SK-N-SH treated with all-trans-retinoic acid at 6 μM for 48 hours (cell line): Measurements from ENCODE around the gene STT3A.

Experiments used
- ARNTL ChIP-seq: fragments of 450-650 bp; formaldehyde crosslinking; IDR thresholded peaks from 2 replicates; pipeline ENCODE4 v1.5.0; 2020; ENCODE audit warnings: low read depth, mild to moderate bottlenecking, moderate library complexity, borderline replicate concordance
- ZFP3 ChIP-seq: fragments of 250-450 bp; sonication (Bioruptor Pico); IDR thresholded peaks from 2 replicates; pipeline ENCODE4 v1.5.0; 2020; ENCODE audit warnings: mild to moderate bottlenecking, moderate library complexity

- TF ChIP-seq ZFP3 (CRISPR knock-in tag), result no peak
- no peak for TF ChIP-seq ARNTL (CRISPR knock-in tag)
These were observed 45.2 kb downstream of the STT3A start for GRCh38 chr11:125637840-125638239.
